IPS-18a (cell line): Measurements from ENCODE around the gene ARHGAP26.

Experiments
- H3K27ac ChIP-seq: one replicate; pipeline ENCODE4 v1.5.1; 2013; ENCODE audit warnings: low read length
- H3K27me3 ChIP-seq: one replicate; pipeline ENCODE4 v1.6.1; 2013; ENCODE audit warnings: mild to moderate bottlenecking, low read length; ENCODE audit not compliant: control insufficient read depth, insufficient read depth
- H3K36me3 ChIP-seq: one replicate; pipeline ENCODE4 v1.6.1; 2013; ENCODE audit warnings: low read depth, low read length; ENCODE audit not compliant: control insufficient read depth
- H3K4me1 ChIP-seq: one replicate; pipeline ENCODE4 v1.6.1; 2013; ENCODE audit warnings: low read depth, low read length; ENCODE audit not compliant: control insufficient read depth
- H3K4me3 ChIP-seq: one replicate; pipeline ENCODE4 v1.5.1; 2013; ENCODE audit warnings: low read length
- H3K9ac ChIP-seq: one replicate; pipeline ENCODE4 v1.6.1; 2013; ENCODE audit warnings: mild to moderate bottlenecking, low read length, moderate library complexity
- H3K9me3 ChIP-seq: one replicate; pipeline ENCODE4 v1.6.1; 2013; ENCODE audit warnings: low read depth, low read length; ENCODE audit not compliant: control insufficient read depth

The ARHGAP26 gene

GRCh38 chr5:142840575-142840974, 70.4 kb downstream of the ARHGAP26 start:
- Histone ChIP-seq H3K27me3 (no peaks in the 10 kb centered on the region), H3K27ac (no peak overlapping the region), H3K36me3 (no peaks in the 10 kb centered on the region), H3K4me1 (peaks cover 9% of the 10 kb centered on the region), H3K9me3 (no peaks in the 10 kb centered on the region), H3K4me3 (no peak overlapping the region), H3K9ac (no peak overlapping the region)

GRCh38 chr5:142841511-142842265, 71.5 kb downstream of the ARHGAP26 start:
- peaks cover 15% of the 10 kb centered on the region for H3K4me1 ChIP-seq
- no peak overlapping the region for H3K9ac ChIP-seq
- no peaks in the 10 kb centered on the region for H3K36me3 ChIP-seq
- no peak overlapping the region for H3K4me3 ChIP-seq
- H3K27ac ChIP-seq = no peak overlapping the region
- H3K27me3 ChIP-seq = no peaks in the 10 kb centered on the region
- no peaks in the 10 kb centered on the region for H3K9me3 ChIP-seq

- H3K9me3 ChIP-seq = no peaks in the 10 kb centered on the region
- H3K27me3 ChIP-seq = no peaks in the 10 kb centered on the region
- H3K36me3 ChIP-seq = no peaks in the 10 kb centered on the region
- no peak overlapping the region for H3K9ac ChIP-seq
- peaks cover 21% of the 10 kb centered on the region for H3K4me1 ChIP-seq
- H3K4me3 ChIP-seq = no peak overlapping the region
- H3K27ac ChIP-seq = no peak overlapping the region
Measured at GRCh38 chr5:142842994-142843905, 73.1 kb downstream of the ARHGAP26 start.

- Histone ChIP-seq H3K4me1 (peaks cover 28% of the 10 kb centered on the region), H3K9ac (no peak overlapping the region), H3K27ac (no peak overlapping the region), H3K27me3 (no peaks in the 10 kb centered on the region), H3K4me3 (no peak overlapping the region), H3K9me3 (no peaks in the 10 kb centered on the region), H3K36me3 (no peaks in the 10 kb centered on the region)
Measured at GRCh38 chr5:142844866-142845265, 74.7 kb downstream of the ARHGAP26 start.

- Histone ChIP-seq H3K9me3 (no peaks in the 10 kb centered on the region), H3K4me1 (peaks cover 28% of the 10 kb centered on the region)
Measured at GRCh38 chr5:142845402-142845921, 75.3 kb downstream of the ARHGAP26 start.

GRCh38 chr5:142845954-142846398, 75.8 kb downstream of the ARHGAP26 start:
- H3K27me3 ChIP-seq = no peaks in the 10 kb centered on the region
- no peak overlapping the region for H3K4me3 ChIP-seq
- no peak overlapping the region for H3K9ac ChIP-seq
- H3K4me1 ChIP-seq = peaks cover 28% of the 10 kb centered on the region
- H3K36me3 ChIP-seq = no peaks in the 10 kb centered on the region
- no peaks in the 10 kb centered on the region for H3K9me3 ChIP-seq
- H3K27ac ChIP-seq = peak overlapping the region; percentile 34

More at GRCh38 chr5:142845402-142845921, 75.3 kb downstream of the ARHGAP26 start:
- Histone ChIP-seq H3K27me3 (no peaks in the 10 kb centered on the region), H3K36me3 (no peaks in the 10 kb centered on the region), H3K9ac (no peak overlapping the region), H3K4me3 (no peak overlapping the region), H3K27ac (peak overlapping the region; percentile 34)

GRCh38 chr5:142846406-142846805, 76.2 kb downstream of the ARHGAP26 start:
- H3K9ac ChIP-seq = no peak overlapping the region
- no peak overlapping the region for H3K4me3 ChIP-seq
- H3K36me3 ChIP-seq = no peaks in the 10 kb centered on the region
- H3K4me1 ChIP-seq = peaks cover 28% of the 10 kb centered on the region
- H3K27me3 ChIP-seq = no peaks in the 10 kb centered on the region
- H3K9me3 ChIP-seq = no peaks in the 10 kb centered on the region
- H3K27ac ChIP-seq = no peak overlapping the region

GRCh38 chr5:142847898-142848790, 78.0 kb downstream of the ARHGAP26 start:
- no peak overlapping the region for H3K4me3 ChIP-seq
- peaks cover 25% of the 10 kb centered on the region for H3K4me1 ChIP-seq
- H3K36me3 ChIP-seq = no peaks in the 10 kb centered on the region
- no peak overlapping the region for H3K27ac ChIP-seq
- no peaks in the 10 kb centered on the region for H3K27me3 ChIP-seq
- no peaks in the 10 kb centered on the region for H3K9me3 ChIP-seq
- no peak overlapping the region for H3K9ac ChIP-seq

GRCh38 chr5:142849466-142849865, 79.3 kb downstream of the ARHGAP26 start:
- Histone ChIP-seq H3K27ac (no peak overlapping the region), H3K36me3 (no peaks in the 10 kb centered on the region), H3K27me3 (no peaks in the 10 kb centered on the region), H3K4me1 (peaks cover 25% of the 10 kb centered on the region), H3K9ac (no peak overlapping the region), H3K9me3 (no peaks in the 10 kb centered on the region), H3K4me3 (no peak overlapping the region)

GRCh38 chr5:142849880-142850279, 79.7 kb downstream of the ARHGAP26 start:
- Histone ChIP-seq H3K27ac (no peak overlapping the region), H3K4me3 (no peak overlapping the region), H3K36me3 (no peaks in the 10 kb centered on the region), H3K9me3 (no peaks in the 10 kb centered on the region), H3K4me1 (peaks cover 25% of the 10 kb centered on the region), H3K27me3 (no peaks in the 10 kb centered on the region), H3K9ac (no peak overlapping the region)

GRCh38 chr5:142851731-142852130, 81.6 kb downstream of the ARHGAP26 start:
- Histone ChIP-seq H3K9ac (no peak overlapping the region), H3K9me3 (no peaks in the 10 kb centered on the region), H3K36me3 (no peaks in the 10 kb centered on the region), H3K27ac (no peak overlapping the region), H3K4me1 (peaks cover 16% of the 10 kb centered on the region), H3K27me3 (no peaks in the 10 kb centered on the region), H3K4me3 (no peak overlapping the region)
